Stimulated activated CD4-positive, alpha-beta T cell treated with anti-CD3 and anti-CD28 coated beads, Interleukin-15, amount 100 ng/mL, for 24 hours (primary cell): ENCODE results near the gene PLIN3.
A peak's percentile ranks its signal among the peaks of the same experiment; 100 is the strongest.
"Not testable (repeated sequence)": the region's sequence is repeated elsewhere in the genome, so short reads cannot be mapped to it uniquely, and the experiment has no call there.

Source experiments
- DNase-seq: peaks from one replicate; pipeline ENCODE4 v3.0.0-alpha.2; 2020

Gene PLIN3

DNA sequence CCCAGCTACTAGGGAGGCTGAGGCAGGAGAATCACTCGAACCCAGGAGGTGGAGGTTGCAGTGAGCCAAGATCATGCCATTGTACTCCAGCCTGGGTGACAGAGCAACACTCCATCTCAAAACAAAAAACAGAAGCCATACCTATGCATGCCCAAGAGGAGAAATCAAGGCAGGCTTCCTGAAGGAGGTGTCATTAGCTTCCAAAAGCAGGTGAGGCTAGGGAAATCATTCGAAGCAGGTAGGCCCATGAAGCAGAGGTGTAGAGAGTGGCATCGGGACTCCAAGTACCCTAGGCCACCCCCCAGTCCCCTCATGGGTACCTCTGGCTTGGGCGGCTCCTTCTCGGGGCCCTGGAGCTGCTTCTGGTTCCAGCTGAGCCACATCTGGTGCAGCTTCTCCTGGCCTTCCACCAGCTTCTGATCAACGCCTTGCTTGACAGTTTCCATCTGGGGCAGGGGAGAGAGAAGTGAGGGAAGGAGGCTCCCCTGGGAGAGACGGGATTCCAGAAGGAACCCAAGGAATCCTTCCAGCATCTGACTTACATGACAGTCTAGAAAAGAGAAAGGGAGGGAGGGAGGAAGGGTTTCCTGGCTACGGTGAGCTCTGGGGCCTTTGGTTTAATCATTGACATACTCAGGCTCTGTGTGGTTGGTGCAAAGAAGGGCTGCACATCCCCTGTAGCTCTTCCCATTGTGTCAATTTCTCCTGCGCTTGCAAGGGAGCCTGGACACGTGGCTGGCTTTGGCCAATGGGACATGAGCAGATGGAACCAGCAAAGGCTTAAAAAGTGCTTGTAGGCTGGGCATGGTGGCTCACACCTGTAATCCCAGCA is 22.9 kb downstream of the PLIN3 start:
- DNase-seq: no peak

DNA sequence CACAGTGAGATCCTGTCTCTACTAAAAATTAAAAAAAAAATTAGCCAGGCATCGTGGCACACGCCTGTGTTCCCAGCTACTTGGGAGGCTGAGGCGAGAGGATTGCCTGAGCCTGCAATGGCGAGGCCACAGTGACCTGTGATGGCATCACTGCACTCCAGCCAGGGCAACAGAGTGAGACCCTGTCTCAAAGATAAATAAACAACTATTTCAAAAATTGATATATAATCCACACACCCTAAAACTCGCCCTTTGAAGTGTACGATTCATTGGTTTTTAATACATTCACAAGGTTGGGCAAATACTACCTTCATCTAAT is 23.9 kb downstream of the PLIN3 start:
- DNase-seq: no peak

DNA sequence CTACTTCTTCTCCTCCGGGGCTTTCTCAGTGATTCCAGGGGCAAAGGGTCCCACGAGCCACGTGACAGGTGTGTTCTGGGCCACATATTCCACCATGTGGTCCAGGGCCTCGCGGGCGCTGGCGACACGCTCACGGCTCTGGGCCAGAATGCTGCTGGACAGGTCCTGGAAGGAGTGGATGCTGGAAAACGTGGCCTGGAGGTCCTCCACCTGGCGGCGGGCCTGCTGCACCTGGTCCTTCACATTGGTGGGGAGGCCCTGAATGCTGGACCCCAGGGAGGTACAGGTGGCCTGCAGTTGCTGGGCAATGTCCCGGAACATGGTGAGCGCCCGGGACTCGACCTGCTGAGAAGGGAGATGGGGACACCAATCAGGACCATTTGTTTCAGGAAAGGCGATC is 28.3 kb downstream of the PLIN3 start:
- no peak for DNase-seq

DNA sequence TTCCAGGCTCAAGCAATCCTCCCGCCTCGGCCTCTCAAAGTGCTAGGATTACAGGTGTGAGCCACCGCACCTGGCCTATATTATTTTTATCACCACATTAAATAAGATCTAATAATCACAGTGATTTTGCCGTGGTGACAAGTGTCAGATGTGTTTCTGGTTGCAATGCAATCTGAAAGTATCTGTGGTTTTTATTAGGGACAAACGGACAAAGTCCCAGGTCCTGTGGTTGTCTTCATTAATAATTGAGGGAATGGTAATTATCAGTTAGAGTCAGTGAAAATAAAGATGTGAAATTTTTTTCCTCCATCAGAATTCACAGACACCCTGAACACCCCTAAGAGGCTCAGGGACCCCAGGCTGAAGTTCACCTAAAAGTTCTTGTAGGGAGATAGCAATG is 34.7 kb downstream of the PLIN3 start:
- no peak for DNase-seq

DNA sequence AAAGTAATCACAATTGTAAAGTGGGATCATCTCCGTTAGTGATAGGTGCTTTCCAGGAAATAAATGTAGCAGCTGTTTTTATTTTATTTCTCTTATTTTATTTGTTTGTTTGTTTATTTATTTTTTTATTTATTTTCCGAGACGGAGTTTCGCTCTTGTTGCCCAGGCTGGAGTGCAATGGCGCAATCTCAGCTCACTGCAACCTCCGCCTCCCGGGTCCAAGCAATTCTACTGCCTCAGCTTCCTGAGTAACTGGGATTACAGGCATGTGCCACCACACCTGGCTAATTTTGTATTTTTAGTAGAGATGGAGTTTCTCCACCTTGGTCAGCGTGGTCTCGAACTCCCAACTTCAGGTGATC is 35.5 kb downstream of the PLIN3 start:
- DNase-seq: not testable (repeated sequence)

DNA sequence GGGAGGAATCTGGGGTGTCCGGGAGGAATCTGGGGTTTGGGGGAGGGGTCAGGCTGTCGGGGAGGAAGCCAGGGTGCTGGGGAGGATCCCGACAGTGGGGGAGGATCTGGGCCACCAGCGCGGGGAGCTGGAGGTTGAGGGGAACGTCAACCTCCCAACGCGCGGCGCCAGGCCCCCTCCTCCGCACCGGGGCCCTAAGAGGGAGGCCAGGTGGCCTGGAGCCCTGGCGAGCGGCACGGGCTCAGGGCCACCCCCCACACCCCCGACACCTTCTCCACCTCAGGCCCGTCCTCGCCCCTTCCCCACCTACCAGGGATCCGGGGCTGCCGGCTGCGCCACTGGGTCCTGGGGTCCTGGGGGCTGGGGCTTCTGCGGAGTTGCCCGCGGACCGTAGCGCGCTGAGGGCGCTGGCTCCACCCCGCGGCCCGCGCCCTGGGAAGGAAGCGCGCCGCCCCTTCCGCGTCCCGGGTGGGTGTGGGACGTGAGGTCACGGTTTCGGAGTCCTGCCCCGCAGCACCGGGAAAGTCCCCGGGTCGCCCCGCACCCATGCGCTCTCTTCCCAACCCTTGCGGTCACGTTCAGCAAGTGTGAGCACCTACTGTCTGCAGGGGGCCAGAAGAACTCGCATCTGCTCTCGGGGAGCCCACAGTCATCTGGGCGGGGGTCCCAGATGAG is 36.0 kb downstream of the PLIN3 start, which contains the start of gene TICAM1:
Gene TICAM1, minus strand, starts transcription at position 409 of the 675 bp plus-strand sequence. CDS start 13,335 bp downstream, outside the sequence.
- DNase-seq: peak; percentile 88

DNA sequence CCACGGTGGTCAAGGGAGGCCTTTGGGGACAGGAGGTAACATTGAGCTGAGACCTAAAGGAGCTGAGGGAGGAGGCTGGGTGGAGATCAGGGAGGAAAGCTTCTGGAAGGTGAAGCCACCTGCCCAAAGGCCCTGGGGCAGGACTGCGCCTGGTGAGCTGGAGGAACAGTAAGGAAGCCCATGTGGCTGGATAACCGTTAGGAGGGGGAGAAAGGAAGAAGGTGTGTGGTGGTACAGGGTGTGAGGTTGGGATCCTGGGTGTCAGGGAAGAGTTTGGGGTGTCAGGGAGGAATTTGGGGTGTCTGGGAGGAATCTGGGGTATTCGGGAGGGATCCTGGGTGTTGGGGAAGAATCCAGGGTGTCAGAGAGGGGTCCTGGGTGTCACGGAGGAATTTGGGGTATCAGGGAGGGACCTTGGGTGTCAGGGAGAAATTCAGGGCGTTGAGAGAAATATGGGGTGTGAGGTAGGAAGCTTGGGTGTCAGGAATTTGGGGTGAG is 36.6 kb downstream of the PLIN3 start:
- DNase-seq: no peak

DNA sequence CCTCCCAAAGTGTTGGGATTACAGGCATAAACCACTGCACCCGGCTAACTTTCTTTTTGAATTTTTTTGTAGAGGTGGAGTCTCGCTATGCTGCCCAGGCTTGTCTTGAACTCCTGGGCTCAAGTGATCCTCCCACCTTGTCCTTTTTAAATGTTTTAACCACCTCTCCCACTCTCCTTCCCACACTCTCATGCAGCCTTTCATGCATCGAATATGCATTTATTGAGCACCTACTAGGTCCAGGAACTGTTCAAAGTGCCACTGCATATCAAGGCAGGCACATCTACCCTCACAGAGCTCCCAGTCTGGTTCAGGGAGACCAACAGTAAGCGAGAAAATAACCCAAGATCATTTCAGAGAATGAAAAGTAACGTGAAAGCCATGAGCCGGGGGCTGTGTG is 37.1 kb downstream of the PLIN3 start:
- DNase-seq: no peak

DNA sequence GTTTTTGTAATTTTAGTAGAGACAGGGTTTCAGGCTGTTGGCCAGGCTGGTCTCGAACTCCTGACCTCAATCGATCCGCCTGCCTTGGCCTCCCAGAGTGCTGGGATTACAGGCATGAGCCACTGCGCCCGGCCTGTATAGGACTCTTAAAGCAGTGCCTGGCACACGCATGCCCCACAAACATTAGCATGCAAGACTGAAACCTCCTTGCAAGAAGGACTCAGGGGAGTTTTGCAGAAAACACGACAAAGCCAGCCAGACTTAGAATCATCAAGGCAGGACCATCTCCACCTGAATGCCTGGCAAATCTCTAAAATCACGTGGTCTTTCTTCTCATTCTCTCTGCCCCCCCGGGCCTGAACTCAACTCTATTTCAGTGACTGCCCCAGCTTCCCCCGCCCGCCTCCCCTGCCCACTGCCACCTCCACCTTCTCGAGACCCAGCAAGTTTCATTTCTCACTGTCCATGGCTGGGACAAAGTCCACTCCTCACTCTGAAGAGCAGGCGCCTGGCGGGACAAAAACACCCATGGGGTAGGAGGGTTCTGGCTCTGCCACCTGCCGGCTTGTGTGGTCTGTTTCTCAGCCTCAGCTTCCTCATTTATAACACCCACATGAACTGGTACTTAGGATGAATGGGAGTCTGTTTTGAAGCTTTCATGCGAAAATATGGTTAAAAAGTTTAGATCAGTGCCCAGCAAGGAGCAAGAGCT is 38.3 kb downstream of the PLIN3 start:
- DNase-seq: no peak

DNA sequence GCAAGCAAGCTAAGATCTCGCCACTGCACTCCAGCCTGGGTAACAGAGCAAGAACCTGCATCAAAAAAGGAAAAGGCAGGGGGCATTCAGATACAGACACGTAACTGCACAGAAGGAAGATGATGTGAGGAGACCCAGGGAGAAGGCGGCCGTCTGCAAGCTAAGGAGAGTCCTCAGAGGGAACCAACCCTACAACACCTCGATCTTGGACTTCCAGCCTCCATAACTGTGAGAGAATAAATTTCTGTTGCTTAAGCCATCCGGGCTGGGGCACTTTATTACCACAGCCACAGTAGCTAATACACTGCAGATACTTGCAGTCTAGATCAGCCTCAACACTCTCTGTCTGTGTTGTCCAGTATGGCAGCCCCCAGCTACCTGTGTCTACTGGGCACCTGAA is 43.9 kb downstream of the PLIN3 start:
- no peak for DNase-seq

DNA sequence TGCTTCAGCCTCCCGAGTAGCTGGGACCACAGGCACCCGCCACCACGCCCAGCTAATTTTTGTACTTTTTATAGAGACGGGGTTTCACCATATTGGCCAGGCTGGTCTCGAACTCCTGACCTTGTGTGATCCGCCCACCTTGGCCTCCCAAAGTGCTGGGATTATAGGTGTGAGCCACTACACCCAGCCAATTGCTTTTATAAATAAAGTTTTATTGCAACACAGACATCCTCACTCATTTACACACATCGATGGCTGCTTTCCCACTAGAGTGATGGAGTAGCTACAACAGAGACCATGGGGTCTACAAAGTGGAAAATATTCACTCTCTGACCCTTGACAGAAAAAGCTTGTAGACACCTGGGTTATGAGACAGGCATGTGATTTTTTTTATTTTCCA is 45.1 kb downstream of the PLIN3 start:
- DNase-seq: not testable (repeated sequence)

DNA sequence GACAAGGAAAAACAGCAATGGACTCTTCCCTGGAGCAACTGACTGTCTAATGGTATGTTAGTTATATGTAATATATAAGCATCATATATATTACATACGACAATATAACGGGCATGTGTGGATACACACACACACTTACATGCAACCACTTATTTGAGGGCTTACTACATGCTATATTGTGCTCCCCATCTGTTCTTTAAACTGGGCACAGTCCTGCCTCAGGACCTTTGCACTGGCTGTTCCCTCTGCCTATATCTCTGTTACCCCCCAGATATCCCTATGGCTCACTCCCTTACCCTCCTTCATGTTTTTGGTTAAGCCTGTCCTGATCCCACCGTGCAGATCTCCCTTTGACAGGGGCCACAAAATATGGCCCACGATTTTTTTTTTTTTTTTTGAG is 46.2 kb downstream of the PLIN3 start:
- DNase-seq: no peak

DNA sequence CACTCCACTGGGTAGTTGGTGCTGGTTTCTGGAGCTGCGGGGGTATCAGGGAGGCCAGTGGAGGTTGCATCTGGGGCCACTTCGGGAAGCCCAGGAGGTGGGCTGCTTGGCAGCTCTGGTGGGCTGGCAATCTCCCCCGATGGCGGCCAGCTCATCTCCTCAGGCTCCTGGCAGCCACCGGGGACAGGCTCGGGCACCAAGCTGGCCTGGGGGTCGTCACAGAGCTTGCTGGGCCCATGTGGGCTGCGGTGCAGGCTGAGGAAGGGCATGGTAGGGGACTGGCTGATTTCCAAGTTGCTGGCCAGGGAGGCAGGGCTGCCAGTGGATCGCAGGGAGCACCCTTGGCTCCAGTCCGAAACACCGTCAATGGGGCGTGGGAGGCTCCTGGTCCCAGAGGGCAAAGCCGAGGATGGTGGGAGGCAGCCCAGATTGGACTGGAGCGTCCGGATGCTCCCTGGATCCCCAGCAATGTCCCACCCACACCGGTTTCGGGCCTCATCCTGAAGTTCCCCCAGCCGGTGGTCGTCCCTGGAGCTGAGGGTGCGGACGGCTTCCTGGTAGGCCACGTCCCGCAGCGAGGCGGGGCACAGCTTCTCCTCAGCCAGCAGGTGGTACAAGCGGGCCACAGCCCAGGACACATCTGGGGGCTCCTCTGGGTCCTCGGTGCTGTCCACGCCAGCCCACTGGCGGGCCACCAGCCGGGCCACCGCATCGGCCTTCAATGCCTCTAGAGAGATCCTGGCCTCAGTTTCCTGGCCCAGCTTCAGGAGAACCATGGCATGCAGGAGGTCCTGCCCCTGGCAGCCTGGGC is 49.8 kb downstream of the PLIN3 start:
- DNase-seq: no peak

DNA sequence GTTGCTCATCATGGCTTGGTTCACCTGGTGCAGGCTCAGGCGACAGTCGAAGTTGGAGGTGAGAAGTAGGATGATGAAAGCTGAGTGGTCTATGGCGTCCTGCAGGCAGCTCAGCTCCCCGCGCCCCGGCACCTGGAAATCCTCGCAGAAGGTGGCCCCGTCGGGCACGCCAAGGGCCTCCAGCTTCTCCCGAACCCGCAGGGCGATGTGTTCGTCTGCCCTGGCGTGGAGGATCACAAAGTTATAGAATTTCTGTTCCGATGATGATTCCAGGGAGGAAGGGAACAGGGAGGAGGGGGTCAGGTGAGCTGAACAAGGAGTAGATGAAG is 50.6 kb downstream of the PLIN3 start:
- no peak for DNase-seq

DNA sequence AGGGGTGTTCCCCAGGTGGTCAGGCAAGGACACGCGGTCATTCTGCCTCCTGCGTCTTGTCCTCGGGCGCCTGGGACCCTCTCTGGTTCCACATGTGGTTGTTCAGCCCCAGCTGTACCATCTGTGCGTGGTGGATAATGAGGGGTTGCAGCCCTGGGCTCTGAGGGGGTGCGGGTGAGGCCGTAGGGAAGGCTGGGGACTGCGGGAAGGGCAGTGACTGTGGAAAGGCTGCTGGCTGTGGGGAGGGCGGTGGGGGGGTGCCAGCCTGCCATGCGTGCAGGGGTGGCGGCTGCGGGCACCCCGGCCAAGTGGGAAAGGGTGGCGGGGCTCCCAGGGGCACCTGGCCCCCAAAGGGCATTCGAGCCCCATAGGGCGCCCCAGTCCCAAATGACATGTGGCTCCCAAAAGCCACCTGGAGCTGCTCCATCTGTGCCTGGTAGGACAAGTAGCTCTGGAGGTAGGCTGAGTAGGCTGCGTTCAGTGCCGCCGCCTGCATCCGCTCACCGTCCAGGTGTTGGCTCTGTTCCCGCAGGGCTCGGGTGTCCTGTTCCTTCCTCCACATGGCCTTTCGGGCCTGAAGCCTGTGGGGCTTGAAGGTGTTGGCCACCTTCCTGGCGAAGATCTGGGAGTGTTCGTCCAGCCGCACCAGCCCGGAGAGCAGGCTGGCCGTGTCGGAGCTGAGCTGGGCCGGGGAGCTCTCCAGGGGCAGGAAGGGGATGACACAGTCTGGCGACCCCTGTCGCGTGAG is 51.1 kb downstream of the PLIN3 start:
- DNase-seq: no peak

DNA sequence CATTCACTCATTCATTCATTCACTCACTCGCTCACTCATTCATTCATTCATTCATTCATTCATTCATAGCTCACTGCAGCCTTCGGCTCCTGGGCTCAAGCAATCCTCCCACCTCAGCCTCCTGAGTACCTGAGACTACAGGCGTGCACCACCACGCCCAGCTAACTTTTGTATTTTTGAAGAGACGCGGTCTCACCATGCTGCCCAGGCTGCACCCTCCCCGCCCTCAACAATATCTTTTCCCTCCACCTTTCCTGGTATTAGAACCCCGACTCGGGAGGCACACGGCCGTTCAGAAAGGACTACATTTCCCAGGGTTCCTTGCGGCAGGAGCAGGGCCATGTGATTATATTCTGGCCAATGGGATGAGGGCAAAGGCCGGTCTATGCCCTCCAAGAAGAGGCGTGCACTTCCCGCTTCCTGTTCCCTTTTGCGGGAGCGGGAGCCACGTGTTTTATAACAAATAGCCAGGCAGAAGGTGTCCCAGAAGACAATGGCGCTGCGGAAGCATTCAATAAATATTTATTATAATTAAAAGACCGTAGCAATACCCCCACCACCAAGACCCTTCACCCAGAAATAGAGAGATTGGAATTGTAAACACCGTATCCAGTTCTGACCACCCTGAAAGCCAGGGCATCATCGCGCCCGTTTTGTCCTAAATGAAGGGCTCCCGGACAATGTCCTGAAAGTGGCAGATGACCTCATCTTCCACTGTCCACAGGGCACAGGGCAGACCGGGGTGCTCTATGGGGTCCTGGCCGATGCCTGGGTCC is 51.9 kb downstream of the PLIN3 start:
- DNase-seq: peak; percentile 88

DNA sequence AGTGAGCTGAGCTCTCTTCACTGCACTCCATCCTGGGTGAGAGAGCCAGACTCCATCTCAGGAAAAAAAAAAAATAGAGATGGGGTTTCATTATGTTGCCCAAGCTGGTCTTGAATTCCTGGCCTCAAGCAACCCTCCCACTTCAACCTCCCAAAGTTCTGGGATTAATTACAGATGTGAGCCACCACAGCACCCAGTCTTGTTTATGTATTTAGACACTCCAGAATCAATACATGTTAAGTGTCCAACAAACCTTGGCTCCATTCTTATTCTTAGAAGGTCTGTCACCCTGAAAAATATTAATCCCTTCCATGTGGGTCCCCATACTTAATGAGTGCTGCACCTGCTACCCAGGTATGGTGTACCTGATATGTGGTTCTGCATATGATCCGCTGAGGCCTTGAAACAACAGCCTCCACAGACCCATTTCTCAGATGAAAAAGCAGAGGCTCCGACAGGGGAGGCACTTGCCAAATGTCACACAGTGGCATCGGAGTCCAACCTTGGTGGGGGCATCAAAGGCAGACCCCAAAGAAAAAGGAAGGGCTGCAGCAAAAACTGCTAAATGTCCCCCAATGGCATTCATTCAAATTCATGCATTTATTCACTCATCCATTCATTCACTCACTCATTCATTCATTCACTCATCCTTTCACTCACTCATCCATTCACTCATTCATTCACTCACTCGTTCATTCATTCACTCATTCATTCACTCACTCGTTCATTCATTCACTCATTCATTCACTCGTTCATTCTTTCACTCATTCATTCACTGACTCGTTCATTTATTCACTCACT is 52.6 kb downstream of the PLIN3 start:
- DNase-seq: no peak

DNA sequence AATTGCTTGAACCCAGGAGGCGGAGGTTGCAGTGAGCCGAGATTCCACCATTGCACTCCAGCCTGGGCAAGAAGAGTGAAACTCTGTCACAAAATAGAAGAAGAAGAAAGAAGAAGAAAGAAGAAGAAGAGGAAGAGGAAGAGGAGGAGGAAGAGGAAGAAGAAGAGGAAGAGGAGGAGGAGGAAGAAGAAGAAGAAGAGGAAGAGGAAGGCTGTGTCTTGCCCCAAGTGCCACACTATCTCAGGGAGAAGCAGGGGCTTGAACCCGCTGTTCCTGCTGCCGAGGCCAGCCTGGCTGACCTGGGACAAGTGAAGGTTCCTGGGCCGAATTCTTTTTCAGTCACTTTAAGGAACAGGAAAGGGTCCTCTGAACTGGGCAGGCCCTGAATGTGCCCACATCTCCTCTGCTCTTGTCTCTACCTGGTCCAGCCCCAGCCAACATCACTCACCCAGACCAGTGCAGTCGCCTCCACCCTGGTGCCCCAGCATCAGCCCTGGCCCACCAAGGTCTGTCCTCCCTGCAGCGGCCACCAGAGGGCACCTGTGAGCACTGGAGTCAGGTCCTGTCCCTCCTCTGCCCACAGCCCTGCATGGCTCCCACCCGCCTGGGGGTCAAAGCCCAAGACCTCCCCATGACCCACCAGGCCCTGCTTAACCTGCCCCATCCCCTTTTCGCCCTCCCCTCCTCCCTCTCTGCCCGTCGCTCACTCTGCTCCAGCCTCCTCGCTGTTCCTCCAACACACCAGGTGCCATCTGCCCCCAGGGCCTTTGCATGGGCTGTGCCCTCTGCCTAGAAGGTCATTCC is 55.9 kb downstream of the PLIN3 start:
- peak; percentile 93 for DNase-seq

DNA sequence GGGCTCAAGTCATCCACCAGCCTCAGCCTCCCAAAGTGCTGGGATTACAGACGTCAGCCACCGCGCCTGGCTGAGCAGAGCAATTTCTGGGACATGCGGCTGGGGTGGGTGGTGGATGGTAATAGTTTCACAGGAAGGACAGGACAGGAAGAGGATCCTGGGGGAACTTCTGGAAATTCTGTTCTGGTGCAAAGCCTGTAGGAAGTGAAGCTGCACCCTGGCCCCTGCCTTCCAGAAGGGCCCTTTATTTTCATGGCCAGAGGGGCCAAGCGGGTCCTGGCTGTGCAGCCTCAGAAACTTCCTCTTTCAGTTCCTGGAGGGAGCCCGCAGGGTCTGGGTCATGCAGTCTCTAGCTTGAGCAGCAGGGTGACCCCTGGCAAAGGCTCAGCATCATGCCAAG is 60.3 kb downstream of the PLIN3 start:
- DNase-seq: no peak

DNA sequence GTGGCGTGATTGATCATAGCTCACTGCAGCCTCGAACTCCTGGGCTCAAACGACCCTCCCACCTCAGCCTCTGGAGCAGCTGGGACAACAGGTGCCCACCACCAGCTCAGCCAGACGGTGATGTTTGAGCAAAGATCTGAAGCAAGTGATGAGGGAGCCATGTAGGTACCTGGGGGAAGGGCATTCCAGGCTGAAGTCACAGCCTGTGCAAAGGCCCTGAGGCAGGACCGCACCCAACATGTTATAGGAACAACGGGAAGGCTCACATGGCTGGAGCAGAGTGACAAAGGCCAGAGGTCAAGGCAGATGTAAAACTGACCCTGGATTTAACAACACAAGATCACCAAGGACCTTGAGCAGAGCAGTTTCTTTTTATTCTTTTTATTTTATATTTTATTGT is 61.1 kb downstream of the PLIN3 start:
- no peak for DNase-seq
